Stimulated activated CD4-positive, alpha-beta T cell treated with anti-CD3 and anti-CD28 coated beads, Interleukin-4, amount 100 ng/mL, for 48 hours (primary cell): Measurements from ENCODE around the gene FBLN1.
"Not testable (repeated sequence)": the region's sequence is repeated elsewhere in the genome, so short reads cannot be mapped to it uniquely, and the experiment has no call there.

Experiments
- DNase-seq, 2 donors: peaks; one replicate each; pipeline ENCODE4 v3.0.0-alpha.2; 2020; ENCODE audit warnings: low read depth in 2 of 2

The FBLN1 gene

DNA sequence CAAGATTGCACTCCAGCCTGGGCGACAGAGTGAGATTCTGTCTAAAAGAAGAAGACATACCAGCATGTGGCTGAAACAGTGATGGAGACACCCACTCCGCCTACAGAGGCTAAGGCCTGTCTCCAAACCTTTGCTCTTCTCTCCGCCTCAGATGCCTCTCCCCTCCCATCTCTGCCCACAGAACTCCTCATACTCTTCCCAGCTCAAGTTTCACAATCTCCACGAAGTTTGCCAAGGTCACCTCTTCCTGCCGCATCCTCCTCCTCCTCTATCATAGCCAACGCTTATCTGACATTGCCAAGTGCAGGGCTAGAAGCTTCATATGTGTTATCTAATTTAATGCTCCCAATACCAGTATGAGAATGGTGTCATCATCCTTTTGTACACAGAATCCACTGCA lies 25.9 kb upstream of the FBLN1 start:
- DNase-seq: no peak

DNA sequence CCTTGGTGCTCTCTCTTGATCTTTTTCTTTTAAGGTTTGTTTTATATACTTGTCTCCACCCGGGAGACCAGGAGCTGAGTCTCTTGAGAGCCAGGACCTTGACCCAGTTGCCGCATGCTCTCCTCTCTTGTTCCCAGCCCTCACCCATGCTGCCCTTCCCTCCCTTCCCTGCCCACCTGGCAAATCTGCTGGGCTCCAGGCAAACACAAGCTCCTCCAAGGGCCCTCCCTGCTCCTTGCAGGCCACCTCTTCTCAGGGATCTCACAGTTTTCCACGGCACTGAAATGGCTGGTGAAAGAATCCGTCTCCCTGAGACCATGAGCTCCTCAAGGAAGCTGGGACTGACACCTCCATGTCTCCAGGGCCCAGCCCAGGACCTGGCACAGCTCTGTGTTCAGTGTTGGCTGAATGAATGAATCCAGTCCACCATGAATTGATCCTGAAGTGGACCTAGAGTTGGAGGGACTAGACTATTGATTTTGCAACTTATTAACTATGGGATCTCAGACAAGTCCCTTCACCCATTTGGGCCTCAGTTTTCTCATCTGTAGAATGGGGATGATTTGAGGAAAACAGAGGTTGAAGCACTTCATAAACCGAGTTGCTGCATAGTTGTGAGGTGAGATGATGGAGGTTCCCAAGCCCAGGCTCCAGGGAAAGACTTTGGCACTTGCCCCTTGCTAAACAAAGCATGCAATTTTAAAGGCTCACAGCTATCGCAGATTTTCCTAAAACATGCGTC lies 25.1 kb upstream of the FBLN1 start:
- no peak for DNase-seq

DNA sequence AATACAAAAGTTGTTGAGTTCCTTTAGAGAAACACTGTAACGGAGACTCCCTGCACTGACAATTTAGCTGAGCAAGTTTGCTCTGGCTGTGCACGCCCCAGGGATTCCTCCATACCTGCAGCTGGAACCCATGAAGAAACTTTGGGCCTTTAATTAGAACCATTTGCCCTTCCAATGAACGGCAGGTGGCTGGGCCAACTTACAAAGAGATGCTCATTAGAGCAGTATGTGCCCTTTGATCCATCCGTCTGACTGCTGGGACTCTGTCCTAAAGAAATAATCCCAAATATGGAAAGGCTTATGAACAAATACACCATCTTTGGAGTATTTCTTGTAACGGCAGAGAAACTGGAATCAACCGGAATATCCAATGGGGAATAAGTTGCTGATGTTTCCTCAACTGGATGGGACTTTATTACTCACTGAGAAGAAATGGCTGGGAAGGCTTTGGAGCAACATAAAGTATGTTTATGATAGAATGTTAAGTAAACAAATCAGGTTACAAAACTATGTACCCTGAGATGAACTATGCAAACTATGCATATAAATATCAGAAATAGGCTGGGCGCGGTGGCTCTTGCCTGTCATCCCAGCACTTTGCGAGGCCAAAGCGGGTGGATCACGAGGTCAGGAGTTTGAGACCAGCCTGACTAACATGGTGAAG lies 24.4 kb upstream of the FBLN1 start:
- DNase-seq: no peak

DNA sequence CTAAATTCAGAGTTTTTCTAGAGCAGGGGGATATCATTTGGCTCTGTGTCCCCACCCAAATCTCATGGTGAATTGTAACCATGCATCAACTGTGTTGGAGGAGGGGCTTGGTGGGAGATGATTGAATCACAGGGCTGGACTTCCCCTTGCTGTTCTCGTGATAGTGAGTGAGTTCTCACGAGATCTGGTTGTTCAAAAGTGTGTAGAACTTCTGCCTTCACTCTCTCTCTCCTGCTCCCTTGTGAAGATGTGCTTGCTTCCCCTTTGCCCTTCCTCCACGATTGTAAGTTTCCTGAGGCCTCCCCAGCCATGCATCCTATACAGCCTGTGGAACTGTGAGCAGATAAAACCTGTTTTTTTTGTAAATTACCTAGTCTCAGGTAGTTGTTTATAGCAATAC lies 22.0 kb upstream of the FBLN1 start:
- no peak for DNase-seq

DNA sequence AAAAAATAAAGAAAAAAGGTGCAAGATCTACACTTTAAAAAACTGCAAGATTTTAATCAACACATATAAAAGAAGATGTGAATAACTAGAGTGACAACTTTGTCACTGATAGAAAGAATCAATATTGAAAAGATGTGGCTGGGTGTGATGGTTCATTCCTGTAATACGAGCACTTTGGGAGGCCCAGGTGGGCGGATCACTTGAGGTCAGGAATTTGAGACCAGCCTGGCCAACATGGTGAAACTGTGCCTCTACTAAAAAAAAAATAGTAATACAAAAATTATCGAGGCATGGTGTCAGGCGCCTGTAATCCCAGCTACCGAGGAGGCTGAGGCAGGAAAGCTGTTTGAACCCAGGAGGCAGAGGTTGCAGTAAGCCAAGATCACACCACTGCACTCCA lies 21.0 kb upstream of the FBLN1 start:
- no peak for DNase-seq

DNA sequence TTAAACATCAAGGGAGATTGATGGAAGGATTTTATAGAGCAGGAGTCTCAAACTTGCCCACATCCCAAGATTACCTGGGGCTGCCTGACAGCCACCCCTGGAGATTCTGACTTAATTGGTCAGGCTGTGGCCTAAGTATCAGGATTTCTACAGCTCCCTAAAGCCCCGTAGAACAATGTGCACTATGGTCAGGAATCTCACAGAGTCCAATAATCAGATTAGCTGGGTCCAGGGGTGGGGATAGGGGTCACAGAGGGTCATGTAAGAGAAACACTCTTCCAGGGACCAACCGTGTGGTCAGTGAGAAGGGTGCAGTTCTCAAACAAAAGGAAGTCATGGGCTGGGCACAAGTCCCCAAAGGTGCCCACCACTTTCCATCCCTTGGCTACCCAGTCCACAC lies 20.5 kb upstream of the FBLN1 start:
- DNase-seq: no peak

DNA sequence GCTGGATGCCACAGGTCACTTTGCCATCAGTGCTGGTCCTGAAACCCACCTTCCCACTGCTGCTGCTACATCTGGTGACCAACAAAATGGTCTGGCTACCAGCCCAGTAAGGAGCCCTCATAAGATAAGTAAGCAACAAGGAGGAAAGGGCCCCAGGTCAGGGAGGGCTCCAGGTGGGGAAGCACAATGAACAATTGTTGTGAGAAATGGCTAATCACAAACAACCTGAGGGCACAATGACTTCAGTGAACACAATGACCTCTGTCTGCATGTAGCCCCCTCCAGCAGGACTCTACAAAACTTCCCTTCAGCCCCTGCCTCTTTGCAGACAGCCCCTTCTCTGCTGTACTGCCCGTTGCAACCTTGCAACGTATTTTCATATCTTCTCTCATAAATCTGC lies 19.4 kb upstream of the FBLN1 start:
- DNase-seq: no peak

DNA sequence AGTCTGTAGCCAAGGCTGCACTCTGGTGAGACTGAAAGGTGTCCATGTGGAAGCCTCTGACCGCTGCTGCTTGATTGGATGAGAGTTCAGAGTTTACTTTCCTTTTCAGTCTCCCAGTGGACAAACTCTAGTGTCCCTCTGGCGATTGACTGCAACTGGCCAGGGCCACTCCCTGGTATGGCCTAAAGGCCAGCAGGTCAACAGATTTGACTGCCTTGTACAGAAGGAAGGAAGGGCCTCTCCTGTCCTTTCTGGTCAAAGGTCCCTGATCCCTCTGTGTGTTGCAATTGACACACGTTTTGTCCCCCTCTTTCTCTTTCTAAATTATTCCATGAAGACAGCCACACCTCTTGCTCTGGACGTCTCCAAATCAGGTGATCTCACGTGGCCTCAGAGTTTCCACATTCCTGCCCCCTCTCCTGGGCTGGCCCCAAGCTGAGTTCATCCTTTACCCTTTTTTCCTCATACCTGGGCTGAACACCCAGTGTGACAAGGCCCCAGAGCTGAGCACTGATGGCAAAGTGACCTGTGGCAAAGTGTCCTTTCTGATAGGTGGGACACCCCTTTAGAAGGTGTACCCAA lies 18.7 kb upstream of the FBLN1 start:
- DNase-seq: no peak

DNA sequence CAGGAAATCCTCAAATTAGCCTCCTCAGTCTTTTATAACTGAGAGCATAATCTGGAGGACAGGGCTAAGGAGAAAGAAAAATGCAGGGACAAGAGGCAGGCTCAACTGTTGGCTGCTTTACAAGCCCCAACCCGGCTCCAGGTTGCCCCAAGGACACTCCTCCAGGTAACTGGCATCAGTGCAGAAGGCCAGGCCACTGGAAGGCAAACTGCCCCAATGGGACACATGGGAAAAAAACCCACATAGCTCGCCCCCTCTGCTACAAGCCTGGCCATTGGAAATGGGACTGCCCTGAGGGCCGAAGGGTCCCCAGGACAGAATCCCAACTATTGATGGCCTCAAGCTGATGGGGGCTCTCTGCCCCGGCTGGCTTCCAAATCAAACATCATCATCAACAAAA lies 17.9 kb upstream of the FBLN1 start:
- no peak for DNase-seq

DNA sequence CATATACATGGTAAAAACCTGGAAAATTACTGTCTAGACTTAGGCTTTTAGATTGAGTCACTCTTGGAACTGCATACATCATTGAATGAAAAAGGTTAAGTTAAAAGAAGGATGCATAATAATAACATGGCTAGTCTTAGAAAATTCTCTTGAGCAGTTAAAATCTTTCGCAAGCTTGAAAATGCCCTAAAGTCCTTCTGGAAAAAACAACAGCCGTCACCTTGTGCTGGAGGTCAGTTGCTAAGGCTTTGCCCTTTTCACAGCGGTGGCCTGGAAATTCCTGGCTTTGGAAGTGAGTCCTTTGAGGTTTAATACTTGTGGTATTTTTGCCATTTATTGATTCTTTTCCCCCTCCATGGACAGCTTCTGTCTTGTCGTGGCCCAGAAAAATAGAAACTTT lies 17.4 kb upstream of the FBLN1 start:
- DNase-seq: no peak

DNA sequence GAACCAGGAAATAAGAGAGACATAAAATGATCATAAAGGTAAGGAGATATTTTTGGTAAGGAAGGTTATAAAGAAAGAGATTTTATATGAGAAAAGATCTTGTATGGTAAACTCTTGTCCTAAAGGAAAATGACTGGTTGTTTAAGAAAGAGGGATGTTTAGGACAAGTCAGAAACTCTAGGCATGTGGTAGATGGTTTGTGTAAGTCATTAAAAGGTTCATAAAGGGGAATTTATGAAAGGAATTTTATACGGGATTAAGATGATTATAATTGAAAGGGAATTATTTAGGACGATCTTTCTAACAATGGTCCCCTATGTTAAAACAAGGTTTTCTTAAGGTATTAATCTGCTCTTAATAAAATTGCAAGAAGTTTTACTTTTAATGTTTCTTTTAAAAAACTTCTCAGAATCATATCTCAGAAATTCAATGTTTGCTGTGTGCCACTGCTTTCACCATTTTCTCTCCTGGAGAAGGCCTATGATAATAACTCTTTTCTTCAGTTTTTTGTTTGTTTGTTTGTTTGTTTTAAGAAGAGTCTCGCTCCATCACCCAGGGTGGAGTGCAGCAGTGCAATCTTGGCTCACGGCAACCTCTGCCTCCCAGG lies 13.8 kb upstream of the FBLN1 start:
- DNase-seq: no peak

DNA sequence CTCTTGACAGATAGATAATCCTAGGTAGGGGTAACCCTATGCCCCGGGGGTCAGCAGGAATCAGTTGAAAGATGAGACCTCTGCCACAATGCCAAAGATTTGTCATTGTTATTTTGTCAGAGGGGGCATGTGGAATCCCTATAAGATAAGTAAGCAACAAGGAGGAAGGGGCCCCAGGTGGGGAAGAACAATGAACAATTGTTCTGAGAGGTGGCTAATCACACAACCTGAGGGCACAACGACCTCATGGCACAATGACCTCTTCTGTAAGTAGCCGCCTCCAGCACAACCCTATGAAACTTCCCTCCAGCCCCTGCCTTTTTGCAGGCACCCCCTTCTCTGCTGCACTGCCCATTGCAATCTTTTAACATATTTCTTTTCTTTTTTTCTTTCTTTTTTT lies 11.8 kb upstream of the FBLN1 start:
- DNase-seq: no peak

DNA sequence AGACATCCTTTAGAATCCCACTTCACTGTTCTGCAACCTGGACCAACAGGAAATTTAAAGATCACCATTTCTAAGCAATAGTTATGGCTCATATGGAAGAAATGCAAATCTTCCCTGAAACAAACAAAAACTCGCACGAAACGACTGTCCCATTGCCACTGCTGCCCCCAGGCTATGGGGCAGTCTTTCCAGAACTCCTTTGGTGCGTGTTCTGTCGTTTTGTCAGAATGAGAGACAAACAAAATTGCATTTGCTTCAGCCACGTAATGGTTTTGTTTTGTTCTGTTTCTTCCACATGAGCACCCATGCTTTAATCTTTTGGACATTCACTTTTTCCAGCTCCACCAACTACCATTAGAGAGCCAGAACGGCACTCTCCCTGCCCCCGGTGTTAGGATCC lies 10.8 kb upstream of the FBLN1 start:
- no peak for DNase-seq

DNA sequence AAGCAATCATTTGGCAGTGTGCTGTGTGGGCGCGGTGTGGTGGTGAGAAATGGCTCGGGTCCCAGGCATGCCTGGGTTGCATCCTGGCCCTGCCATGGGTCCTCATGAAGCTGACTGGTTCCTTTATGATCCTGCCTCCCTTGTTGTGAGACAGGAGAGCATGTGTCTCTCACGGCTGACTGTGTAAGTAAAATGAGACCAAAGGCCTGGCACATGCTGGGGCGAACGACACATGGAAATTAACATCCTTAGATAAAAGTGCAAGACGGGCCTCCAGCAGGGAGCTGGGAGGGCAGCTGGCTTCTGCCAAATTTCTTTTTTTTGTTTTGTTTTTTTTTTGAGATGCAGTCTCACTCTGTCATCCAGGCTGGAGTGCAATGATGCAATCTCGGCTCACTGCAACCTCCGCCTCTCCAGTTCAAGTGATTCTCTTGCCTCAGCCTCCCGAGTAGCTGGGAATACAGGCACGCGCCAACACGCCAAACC lies 9.4 kb upstream of the FBLN1 start:
- no peak for DNase-seq

DNA sequence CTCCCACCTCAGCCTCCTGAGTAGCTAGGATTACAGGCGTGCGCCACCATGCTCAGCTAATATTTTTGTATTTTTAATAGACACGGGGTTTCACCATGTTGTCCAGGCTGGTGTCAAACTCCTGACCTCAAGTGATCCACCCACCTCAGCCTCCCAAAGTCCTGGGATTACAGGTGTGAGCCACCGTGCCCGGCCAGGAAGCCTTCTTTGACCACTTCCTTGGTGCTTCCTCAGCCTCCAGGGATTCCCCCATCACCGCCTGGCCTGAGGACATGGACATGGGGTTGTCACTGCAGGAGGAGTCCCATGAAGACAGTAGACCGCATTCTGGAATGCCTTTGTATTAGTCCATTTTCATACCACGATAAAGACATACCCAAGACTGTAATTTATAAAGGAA lies 8.4 kb upstream of the FBLN1 start:
- DNase-seq: not testable (repeated sequence)

DNA sequence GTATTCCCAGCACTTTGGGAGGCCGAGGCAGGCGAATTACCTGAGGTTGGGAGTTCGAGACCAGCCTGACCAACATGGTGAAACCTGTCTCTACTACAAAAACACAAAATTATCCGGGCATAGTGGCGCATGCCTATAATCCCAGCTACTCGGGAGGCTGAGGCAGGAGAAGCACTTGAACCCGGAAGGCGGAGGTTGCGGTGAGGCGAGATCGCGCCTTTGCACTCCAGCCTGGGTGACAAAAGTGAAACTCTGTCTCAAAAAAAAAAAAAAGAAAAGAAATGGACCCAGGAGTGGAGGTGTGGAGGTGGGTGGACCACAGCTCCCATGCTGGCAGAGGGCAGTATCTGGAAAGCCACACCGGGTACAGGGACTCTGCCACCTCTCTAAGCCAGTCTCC lies 7.1 kb upstream of the FBLN1 start:
- DNase-seq: not testable (repeated sequence)

DNA sequence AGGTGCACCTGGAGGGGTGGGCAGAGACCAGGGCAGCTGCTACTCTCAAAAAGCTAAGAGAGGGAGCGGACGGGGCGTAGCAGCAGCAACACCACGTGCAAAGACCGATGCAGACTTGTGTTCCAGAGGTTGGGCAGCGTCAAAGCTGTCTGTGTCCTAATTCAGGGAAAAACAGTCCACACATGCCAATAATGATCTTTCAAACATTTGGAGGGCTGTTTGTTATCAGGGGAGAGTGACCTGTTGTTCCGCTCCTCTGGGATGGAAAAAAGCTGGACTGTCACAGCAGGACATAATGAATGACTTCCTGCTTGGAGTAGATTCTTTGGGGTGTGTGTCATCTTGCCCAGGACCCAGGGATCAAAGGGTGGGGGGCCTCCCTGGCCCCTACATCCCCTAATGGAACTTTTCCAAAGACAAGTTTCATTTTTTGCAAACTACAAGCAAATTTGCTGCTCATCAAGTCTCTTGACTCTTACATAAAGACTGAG lies 6.2 kb upstream of the FBLN1 start:
- DNase-seq: no peak

DNA sequence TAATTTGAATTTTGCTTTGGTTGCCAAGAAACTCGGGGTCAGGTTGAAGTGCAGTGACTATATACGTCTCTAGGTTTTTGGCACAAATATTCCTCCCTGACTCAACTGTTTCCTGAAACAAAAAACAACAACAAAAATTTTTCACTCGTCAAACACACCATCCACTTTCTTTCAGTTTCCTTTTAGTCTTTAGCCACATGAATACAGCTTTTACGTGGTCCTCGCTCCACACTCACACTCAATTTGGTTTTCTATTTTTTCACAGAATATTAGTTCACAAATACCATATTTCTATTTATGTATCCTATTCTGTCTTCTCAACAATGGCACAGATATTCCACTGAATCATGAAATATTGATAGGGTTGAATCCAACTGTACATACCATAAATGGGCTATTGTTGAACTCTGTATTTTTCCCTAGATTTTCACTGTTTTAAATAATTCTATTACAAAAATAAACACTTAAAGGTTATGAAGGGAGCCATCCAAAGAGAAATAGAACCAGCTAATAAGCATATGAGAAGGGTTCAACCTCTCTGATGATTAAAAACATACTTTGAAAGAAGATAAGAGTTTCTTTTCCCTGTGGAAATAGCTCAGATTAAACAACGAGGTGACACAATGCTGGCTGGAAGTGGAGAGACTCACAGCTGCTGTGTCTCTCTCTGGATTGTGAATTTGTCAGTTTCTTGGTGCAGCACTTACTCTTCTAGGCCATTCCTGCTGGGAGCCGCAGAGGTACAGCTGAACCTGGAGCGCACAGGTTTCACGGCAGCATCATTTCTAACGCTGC lies 5.1 kb upstream of the FBLN1 start:
- DNase-seq: no peak

DNA sequence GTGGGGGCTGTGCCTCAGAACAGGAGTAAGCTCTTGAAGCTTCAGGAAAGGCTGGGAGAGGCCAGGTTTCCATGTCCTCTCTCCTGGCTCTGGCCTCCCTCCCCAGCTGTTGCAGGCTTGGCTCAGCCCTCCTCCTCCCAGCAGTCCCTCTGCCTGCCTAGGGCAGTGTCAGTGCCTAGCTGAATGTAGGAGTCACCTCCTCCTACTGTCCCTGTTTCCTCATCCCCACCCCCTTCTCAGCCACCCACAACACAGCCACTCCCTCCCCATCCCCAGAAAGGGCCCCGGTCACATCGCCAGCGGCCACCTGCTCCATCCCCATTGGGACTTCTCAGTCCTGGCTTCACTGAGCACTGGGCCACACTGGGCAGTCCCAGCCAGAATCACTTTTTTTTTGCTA lies 2.9 kb upstream of the FBLN1 start:
- no peak for DNase-seq

DNA sequence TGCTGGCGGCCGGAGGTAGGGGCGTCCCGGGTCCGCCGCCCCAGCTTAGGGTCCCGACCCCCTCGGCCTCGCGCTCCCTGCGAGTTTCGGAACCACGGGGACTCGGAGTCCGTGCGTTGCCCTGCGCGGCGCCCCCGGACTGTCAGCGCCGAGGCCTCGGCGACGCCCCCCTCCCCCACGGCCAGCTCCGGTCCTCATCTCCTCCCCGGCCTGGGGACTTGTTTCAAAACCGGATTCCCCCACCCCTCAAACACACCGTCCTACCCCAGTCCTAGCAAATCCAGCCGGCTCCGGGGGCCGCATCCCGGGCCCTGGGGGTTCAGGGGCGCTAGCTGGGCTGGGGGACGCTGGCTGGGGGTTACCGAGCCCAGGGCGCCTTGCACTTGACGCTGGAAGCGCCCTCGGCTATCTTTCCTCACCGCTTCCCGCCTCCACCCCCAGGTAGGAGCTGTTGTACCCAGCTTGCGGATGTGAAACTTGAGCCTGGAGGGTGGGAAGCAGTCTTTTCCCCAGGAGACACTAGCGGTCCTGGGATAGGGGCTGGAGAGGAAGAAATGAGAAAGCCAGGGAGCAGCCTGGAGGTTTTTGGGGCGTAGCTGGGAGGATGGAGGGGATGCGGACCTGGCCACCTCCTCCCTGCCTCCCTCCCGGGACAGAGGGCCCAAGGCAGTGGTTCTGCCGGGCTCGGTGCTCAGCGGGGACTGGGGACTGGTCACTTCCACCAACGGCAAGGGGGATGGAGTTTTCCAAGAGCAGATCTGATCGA lies 550 bp downstream of the FBLN1 start:
- no peak for DNase-seq

DNA sequence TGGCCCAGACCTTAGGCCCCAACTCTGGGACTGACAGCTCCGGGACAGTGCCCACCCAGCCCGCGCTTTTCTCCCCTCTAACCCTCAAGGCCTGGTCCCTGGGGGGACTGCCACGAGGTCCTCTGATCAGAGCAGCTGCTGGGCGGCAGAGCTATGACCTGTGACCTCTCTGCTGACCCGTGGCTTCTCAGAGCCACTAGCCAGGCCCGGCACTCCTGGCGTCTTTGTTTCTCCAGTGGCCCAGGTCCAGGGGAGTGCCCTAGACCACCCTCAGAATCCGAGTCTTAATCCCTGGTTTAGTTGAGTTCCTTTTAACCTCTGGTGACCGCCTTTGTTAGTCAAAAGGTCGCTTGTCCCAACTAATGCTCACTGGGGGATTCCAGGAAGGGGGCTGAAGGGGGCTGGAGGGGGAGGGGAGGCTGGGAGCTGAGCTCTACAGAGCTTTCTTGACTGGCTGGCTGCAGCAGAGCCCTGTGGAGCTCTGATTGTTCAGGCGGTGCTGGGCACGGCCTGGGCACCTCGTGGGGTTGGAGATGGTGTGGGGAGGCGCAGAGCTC lies 1.2 kb downstream of the FBLN1 start:
- DNase-seq: no peak
